K562 (cell line): ENCODE measurements around the gene MDFIC. TPM values are rescaled to one million over a fixed set of nuclear protein-coding genes. Genes with fewer than 3 reads are reported as not detected.
A peak's percentile ranks its signal among the peaks of the same experiment; 100 is the strongest.

Experiments
- ATAC-seq: fragments of 200-7000 bp; cut with Tn5 transposase; 3 replicates; pipeline ENCODE4 v1.9.1; 2020; ENCODE audit warnings: moderate library complexity
- BruUV-seq: library from RNA; stranded (reverse); fragments of 400-500 nt; replicated peaks from 2 replicates; lab custom pipeline; 2021; lab: Mats Ljungman, UMichigan
- CTCF ChIA-PET: fragments of 300-600 bp; formaldehyde crosslinking; extraction: SDS; loops from one replicate; lab custom pipeline; 2021; ENCODE audit warnings: low intra/inter-chr PET ratio; lab: Yijun Ruan, JAX
- POLR2A ChIA-PET: fragments of 300-600, 350-650 bp; sonication (Branson Sonifier 250); formaldehyde crosslinking; extraction: SDS; loops from one replicate; lab custom pipeline; 2021; ENCODE audit warnings: antibody characterized with exemption, inconsistent platforms; lab: Yijun Ruan, JAX
- DNase-seq, 4 experiments: peaks; one replicate each; pipeline versions ENCODE4 v3.0.0 to v3.0.0-alpha.2; 2011 to 2018; ENCODE audit warnings: low spot score in 3 of 4, mixed read lengths in 3 of 4; ENCODE audit errors: extremely low read depth in 1 of 4
- FAIRE-seq: peaks from 2 replicates; lab custom pipeline; 2011; peaks lifted over from hg19 to GRCh38; lab: Jason Lieb, UNC
- H2AFZ ChIP-seq: 2 replicates; pipeline ENCODE4 v1.6.0; 2011; ENCODE audit warnings: low read depth, low read length, control low read depth, inconsistent platforms
- H3K27ac ChIP-seq: fragments of 200-600 bp; 3 replicates; pipeline ENCODE4 v1.8.0; 2011; ENCODE audit warnings: low read depth, mild to moderate bottlenecking, control low read depth, inconsistent platforms, low read length, moderate library complexity, mixed read lengths; ENCODE audit errors: extremely low read depth
- H3K27me3 ChIP-seq, 2 experiments: fragments of 300-600 bp in 1 of 2; 2 replicates in 1 of 2; 3 replicates in 1 of 2; pipeline versions ENCODE4 v1.6.0 to v1.8.0; 2011; ENCODE audit warnings: inconsistent platforms in 2 of 2, low read length in 2 of 2, mild to moderate bottlenecking in 1 of 2, mixed read lengths in 1 of 2, moderate library complexity in 1 of 2; ENCODE audit not compliant: control insufficient read depth in 2 of 2, insufficient read depth in 2 of 2
- H3K36me3 ChIP-seq: fragments of 300-600 bp; 3 replicates; pipeline ENCODE4 v1.8.0; 2011; ENCODE audit warnings: mild to moderate bottlenecking, low read length, inconsistent platforms; ENCODE audit not compliant: control insufficient read depth, insufficient read depth
- H3K4me1 ChIP-seq, 2 experiments: fragments of 200-600 bp in 1 of 2; replicated peaks in 1 of 2; 2 replicates in 1 of 2; 3 replicates in 1 of 2; pipeline versions ENCODE4 v1.5.1 to v1.8.0; 2011; ENCODE audit warnings: inconsistent platforms in 2 of 2, low read length in 2 of 2, mild to moderate bottlenecking in 1 of 2, mixed read lengths in 1 of 2, moderate library complexity in 1 of 2; ENCODE audit not compliant: control insufficient read depth in 2 of 2, insufficient read depth in 2 of 2
- H3K4me2 ChIP-seq: 2 replicates; pipeline ENCODE4 v1.6.1; 2011; ENCODE audit warnings: low read length, control low read depth, inconsistent platforms, mixed read lengths; ENCODE audit not compliant: insufficient read depth
- H3K4me3 ChIP-seq: fragments of 200-600 bp; sonication (generic), shearing (Covaris generic); 2 replicates; pipeline ENCODE4 v1.5.1; 2016; ENCODE audit warnings: control low read depth, inconsistent platforms
- H3K79me2 ChIP-seq: fragments of 200-600 bp; 3 replicates; pipeline ENCODE4 v1.8.0; 2011; ENCODE audit warnings: low read length, inconsistent platforms; ENCODE audit not compliant: control insufficient read depth, insufficient read depth
- H3K9ac ChIP-seq, 2 experiments: 2 replicates each; pipeline versions ENCODE4 v1.6.0 to v1.6.1; 2011; ENCODE audit warnings: low read depth in 2 of 2, low read length in 2 of 2, control low read depth in 1 of 2, inconsistent platforms in 1 of 2, mild to moderate bottlenecking in 1 of 2, mixed read lengths in 1 of 2; ENCODE audit not compliant: insufficient read depth in 1 of 2
- H3K9me1 ChIP-seq: one replicate; pipeline ENCODE4 v1.6.0; 2011; ENCODE audit warnings: inconsistent platforms, mild to moderate bottlenecking, low read length, moderate library complexity; ENCODE audit not compliant: control insufficient read depth, insufficient read depth
- H3K9me3 ChIP-seq: replicated peaks from 2 replicates; pipeline ENCODE4 v1.5.1; 2011; ENCODE audit warnings: low read depth, low read length, inconsistent platforms; ENCODE audit not compliant: control insufficient read depth, insufficient read depth
- H4K20me1 ChIP-seq: replicated peaks from 2 replicates; pipeline ENCODE4 v1.6.1; 2011; ENCODE audit warnings: low read length, inconsistent platforms, mixed read lengths; ENCODE audit not compliant: control insufficient read depth, insufficient read depth
- BRD9 ChIP-seq: fragments of 450-650 bp; IDR thresholded peaks from 2 replicates; pipeline ENCODE4 v1.6.1; 2018; ENCODE audit warnings: low read depth; ENCODE audit not compliant: partially characterized antibody
- DMBX1 ChIP-seq: fragments of 250-450 bp; sonication (Bioruptor Pico); IDR thresholded peaks from 2 replicates; pipeline ENCODE4 v1.8.0; 2022; ENCODE audit warnings: inconsistent platforms, mild to moderate bottlenecking, moderate library complexity, borderline replicate concordance
- FOSL1 ChIP-seq: fragments of 200-800 bp; sonication (Bioruptor generic); conservative IDR thresholded peaks from 2 replicates; pipeline ENCODE4 v1.6.1; 2016; ENCODE audit warnings: missing genetic modification characterization, missing compliant biosample characterization
- FOXP1 ChIP-seq: sonication (generic); formaldehyde crosslinking; IDR thresholded peaks from 2 replicates; pipeline ENCODE4 v1.8.0; 2022; ENCODE audit warnings: mild to moderate bottlenecking, missing genetic modification reagents
- FUS ChIP-seq: fragments of 200-400 bp; formaldehyde crosslinking; optimal IDR thresholded peaks from 2 replicates; pipeline ENCODE3; 2017; ENCODE audit warnings: low read depth, low read length
- L3MBTL2 ChIP-seq: fragments of 450-650 bp; IDR thresholded peaks from 2 replicates; pipeline ENCODE4 v1.6.1; 2016; ENCODE audit warnings: mild to moderate bottlenecking, moderate library complexity
- SMAD4 ChIP-seq: fragments of 250-450 bp; sonication (Bioruptor Pico); conservative IDR thresholded peaks from 2 replicates; pipeline ENCODE4 v1.8.0; 2021; ENCODE audit warnings: inconsistent platforms, mild to moderate bottlenecking, moderate library complexity
- U2AF1 ChIP-seq: fragments of 200-400 bp; formaldehyde crosslinking; optimal IDR thresholded peaks from 2 replicates; pipeline ENCODE3; 2017; ENCODE audit warnings: mild to moderate bottlenecking, low read depth, low read length, moderate library complexity
- ZNF584 ChIP-seq: fragments of 200-800 bp; sonication (Bioruptor generic); IDR thresholded peaks from 2 replicates; pipeline ENCODE4 v1.6.1; 2016; ENCODE audit warnings: low read depth, mild to moderate bottlenecking, missing genetic modification characterization, missing compliant biosample characterization
- WGBS: fragments of 100-300 bp; shearing (Covaris generic); methylation state at CpG from one replicate; pipeline ENCODE4 v1.1.6; 2016; ENCODE audit warnings: low coverage, mixed read lengths; ENCODE audit not compliant: insufficient coverage; ENCODE audit errors: missing lambda C conversion rate; 5-methylcytosine and 5-hydroxymethylcytosine counted together
- in situ Hi-C: fragments of 300-500 bp; cut with MboI; formaldehyde crosslinking; loops from 4 replicates; pipeline ENCODE4 v1.15.0; 2018; ENCODE audit warnings: inconsistent platforms, mixed read lengths
- intact Hi-C: fragments of 100-400 bp; cut with micrococcal nuclease; formaldehyde crosslinking; loops from 2 replicates; pipeline ENCODE4 v1.14.2; 2022
- polyA plus RNA-seq, 8 experiments: library from polyadenylated mRNA; depleted of rRNA in 4 of 8; stranded (reverse) in 5 of 8; unstranded in 3 of 8; fragments of >200 nt; fragmentation: Nextera tagmentation in 2 of 8; fragmentation: Illumina TruSeq in 1 of 8; extraction: Ambion mirVana in 2 of 8; extraction: Trizol in 1 of 8; gene quantifications; 2 replicates each; pipeline versions ENCODE4 v1.2.1 to v1.2.3, GENCODE V29; 2011 to 2014; ENCODE audit warnings: inconsistent platforms in 1 of 8, missing spikeins in 1 of 8
- total RNA-seq, 7 experiments: library from RNA; depleted of rRNA in 6 of 7; stranded (reverse); fragments of >200 nt in 6 of 7; fragmentation: Illumina TruSeq in 2 of 7; extraction: Trizol in 2 of 7; gene quantifications; 2 replicates each; pipeline versions ENCODE4 v1.2.1 to v1.2.3, GENCODE V29; 2011 to 2021; ENCODE audit warnings: low replicate concordance in 1 of 7

Gene MDFIC
- total and polyA plus RNA-seq, 9 of the 15 experiments (the other 6 are each of a cell fraction or from before 2014, with no cell fraction given) = 0.13 to 0.24 TPM; not detected in 7

DNA sequence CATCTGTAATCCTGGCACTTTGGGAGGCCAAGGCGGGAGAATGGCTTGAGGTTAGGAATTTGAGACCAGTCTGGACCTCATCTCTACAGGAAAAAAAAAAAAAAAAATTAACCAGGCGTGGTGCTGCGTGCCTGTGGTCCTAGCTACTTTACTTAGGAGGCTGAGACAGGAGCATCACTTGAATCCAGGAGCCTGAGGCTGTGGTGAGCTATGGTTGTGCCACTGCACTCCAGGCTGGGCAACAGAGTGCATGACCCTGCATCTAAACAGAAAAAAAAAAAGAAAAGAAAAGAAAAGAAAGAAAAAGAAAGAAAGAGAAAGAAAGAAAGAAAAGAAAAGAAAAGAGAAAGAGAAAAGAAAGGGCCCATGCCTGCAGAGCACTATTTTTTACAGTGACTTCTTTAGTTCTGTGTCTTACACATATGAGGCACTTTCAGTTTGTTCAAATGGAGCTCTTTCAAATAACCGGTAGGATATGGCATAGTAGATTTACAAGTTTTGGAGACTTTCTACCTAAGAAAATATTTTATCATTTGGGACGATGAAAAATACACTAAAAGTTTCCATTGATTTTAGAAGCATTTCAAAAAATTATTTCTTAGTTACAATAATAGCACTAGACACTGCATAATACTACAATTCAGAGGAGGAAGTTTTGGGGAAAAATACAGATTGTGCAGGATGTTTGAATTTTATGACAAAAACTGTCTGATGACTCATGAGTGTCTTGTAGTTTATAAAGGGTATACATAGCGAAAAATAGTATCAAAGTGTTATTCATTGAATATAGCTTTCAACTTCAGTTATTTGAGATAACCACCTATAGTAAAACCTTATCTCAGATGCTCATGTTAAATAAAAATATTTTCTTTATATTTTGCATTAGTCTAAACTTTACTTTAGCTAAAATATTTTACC, 75.9 kb downstream of the MDFIC start:
- H3K4me1 ChIP-seq = no peaks in the 10 kb centered on the region
- no TSS peak for BruUV-seq
- H3K36me3 ChIP-seq = no peaks in the 10 kb centered on the region
- intact Hi-C loops (no loop called here), in situ Hi-C loops (no loop called here)
- H3K9me3 ChIP-seq = no peaks in the 10 kb centered on the region
- no peak overlapping the region for H3K27ac ChIP-seq
- H3K9me1 ChIP-seq = no peaks in the 10 kb centered on the region
- ATAC-seq (no peak), DNase-seq (no peak), FAIRE-seq (no peak)
- no peak overlapping the region for H2AFZ ChIP-seq
- no peaks in the 10 kb centered on the region for H4K20me1 ChIP-seq
- ChIA-PET CTCF (no interaction called here), POLR2A (no interaction called here)
- H3K4me2 ChIP-seq = no peak overlapping the region
- no peaks in the 10 kb centered on the region for H3K79me2 ChIP-seq
- 2% methylated on average over 6 of the region's 6 CpGs for WGBS
- TF ChIP-seq ZNF584 (CRISPR knock-in tag) = no peak
- TF ChIP-seq FOXP1 (CRISPR knock-in tag) = no peak
- TF ChIP-seq L3MBTL2 = no peak
- TF ChIP-seq FOSL1 = no peak
- no peak for TF ChIP-seq BRD9
- TF ChIP-seq DMBX1 (CRISPR knock-in tag) = no peak
- TF ChIP-seq SMAD4 (CRISPR knock-in tag) = no peak
- peak; percentile 37 for TF ChIP-seq U2AF1
- no peak for TF ChIP-seq FUS
- no peak overlapping the region for H3K9ac ChIP-seq
- H3K27me3 ChIP-seq = no peaks in the 10 kb centered on the region
- H3K4me3 ChIP-seq = no peak overlapping the region
